IMR-90 (cell line): ENCODE measurements around the gene CDH2. TPM values are rescaled to one million over a fixed set of nuclear protein-coding genes. Genes with fewer than 3 reads are reported as not detected.

Experiments used
- ATAC-seq: fragments of 200-7000 bp; cut with Tn5 transposase; 2 replicates; pipeline ENCODE4 v1.9.1; 2020; ENCODE audit warnings: low read depth, mild to moderate bottlenecking, moderate library complexity
- BruUV-seq: library from RNA; stranded (reverse); fragments of 400-500 nt; replicated peaks from 2 replicates; lab custom pipeline; 2021; lab: Mats Ljungman, UMichigan
- CTCF ChIA-PET: fragments of 300-600 bp; formaldehyde crosslinking; extraction: SDS; loops from one replicate; lab custom pipeline; 2021; ENCODE audit warnings: antibody characterized with exemption; lab: Yijun Ruan, JAX
- POLR2A ChIA-PET: fragments of 300-600 bp; sonication (Branson Sonifier 250); formaldehyde crosslinking; loops from one replicate; lab custom pipeline; 2022; ENCODE audit warnings: antibody characterized with exemption; ENCODE audit not compliant: unreplicated experiment; lab: Charles Lee
- DNase-seq: peaks from one replicate; pipeline ENCODE4 v3.0.0; 2013
- H2AFZ ChIP-seq: replicated peaks from 2 replicates; pipeline ENCODE3; 2013; ENCODE audit warnings: low read length, mild to moderate bottlenecking; ENCODE audit not compliant: poor library complexity
- H2AK5ac ChIP-seq: 2 replicates; pipeline ENCODE4 v1.6.1; 2013; ENCODE audit warnings: low read depth, low read length, inconsistent platforms
- H2AK9ac ChIP-seq: replicated peaks from 2 replicates; pipeline ENCODE3; 2013; ENCODE audit warnings: mild to moderate bottlenecking, low read depth, low read length, moderate library complexity; ENCODE audit not compliant: poor library complexity
- H2BK120ac ChIP-seq: 2 replicates; pipeline ENCODE4 v1.6.1; 2013; ENCODE audit warnings: low read depth, low read length, inconsistent platforms
- H2BK15ac ChIP-seq: 3 replicates; pipeline ENCODE4 v1.6.1; 2013; ENCODE audit warnings: low read depth, low read length, inconsistent platforms
- H2BK20ac ChIP-seq: 2 replicates; pipeline ENCODE4 v1.6.1; 2013; ENCODE audit warnings: low read depth, mild to moderate bottlenecking, inconsistent platforms, low read length, moderate library complexity
- H2BK5ac ChIP-seq: 2 replicates; pipeline ENCODE4 v1.6.1; 2013; ENCODE audit warnings: mild to moderate bottlenecking, low read depth, low read length, inconsistent platforms; ENCODE audit not compliant: poor library complexity, severe bottlenecking
- H3K14ac ChIP-seq: replicated peaks from 2 replicates; pipeline ENCODE4 v1.6.1; 2013; ENCODE audit warnings: low read depth, low read length, inconsistent platforms
- H3K18ac ChIP-seq: 2 replicates; pipeline ENCODE4 v1.6.1; 2013; ENCODE audit warnings: low read depth, low read length, control low read depth
- H3K23ac ChIP-seq: 2 replicates; pipeline ENCODE4 v1.6.1; 2013; ENCODE audit warnings: low read depth, low read length, inconsistent platforms
- H3K27ac ChIP-seq: 2 replicates; pipeline ENCODE4 v1.5.1; 2013; ENCODE audit warnings: mild to moderate bottlenecking, control low read depth, low read length; ENCODE audit not compliant: insufficient read depth
- H3K27me3 ChIP-seq: 2 replicates; pipeline ENCODE4 v1.6.1; 2013; ENCODE audit warnings: low read length; ENCODE audit not compliant: control insufficient read depth, insufficient read depth
- H3K36me3 ChIP-seq: 2 replicates; pipeline ENCODE4 v1.6.1; 2013; ENCODE audit warnings: low read length, mixed read lengths; ENCODE audit not compliant: control insufficient read depth, insufficient read depth
- H3K4ac ChIP-seq: 2 replicates; pipeline ENCODE4 v1.6.1; 2013; ENCODE audit warnings: low read depth, low read length, inconsistent platforms
- H3K4me1 ChIP-seq: 2 replicates; pipeline ENCODE4 v1.6.1; 2013; ENCODE audit warnings: low read length, mixed read lengths; ENCODE audit not compliant: control insufficient read depth, insufficient read depth
- H3K4me2 ChIP-seq: 2 replicates; pipeline ENCODE4 v1.6.1; 2013; ENCODE audit warnings: low read depth, mild to moderate bottlenecking, control low read depth, low read length, moderate library complexity
- H3K4me3 ChIP-seq: 2 replicates; pipeline ENCODE4 v1.5.1; 2013; ENCODE audit warnings: low read depth, mild to moderate bottlenecking, control low read depth, low read length, moderate library complexity; ENCODE audit not compliant: insufficient read depth
- H3K56ac ChIP-seq: 2 replicates; pipeline ENCODE4 v1.6.1; 2013; ENCODE audit warnings: low read length, inconsistent platforms; ENCODE audit not compliant: insufficient read depth; ENCODE audit errors: extremely low read depth
- H3K79me1 ChIP-seq, 2 experiments: 2 replicates each; pipeline ENCODE4 v1.6.1; 2013; ENCODE audit warnings: low read length in 2 of 2, inconsistent platforms in 1 of 2, low read depth in 1 of 2
- H3K9ac ChIP-seq: 2 replicates; pipeline ENCODE4 v1.6.1; 2013; ENCODE audit warnings: low read depth, low read length, control low read depth
- H3K9me1 ChIP-seq: 2 replicates; pipeline ENCODE4 v1.6.1; 2013; ENCODE audit warnings: low read length, inconsistent platforms; ENCODE audit not compliant: insufficient read depth
- H3K9me3 ChIP-seq: 2 replicates; pipeline ENCODE4 v1.6.1; 2013; ENCODE audit warnings: low read length; ENCODE audit not compliant: control insufficient read depth, insufficient read depth
- H4K20me1 ChIP-seq: 2 replicates; pipeline ENCODE4 v1.6.1; 2013; ENCODE audit warnings: low read length, inconsistent platforms; ENCODE audit not compliant: insufficient read depth
- H4K5ac ChIP-seq: 2 replicates; pipeline ENCODE4 v1.6.1; 2013; ENCODE audit warnings: mild to moderate bottlenecking, low read depth, low read length, control low read depth
- H4K8ac ChIP-seq, 2 experiments: 2 replicates each; pipeline ENCODE4 v1.6.1; 2013; ENCODE audit warnings: low read depth in 2 of 2, low read length in 2 of 2, control low read depth in 1 of 2, inconsistent platforms in 1 of 2
- H4K91ac ChIP-seq: 2 replicates; pipeline ENCODE4 v1.6.1; 2013; ENCODE audit warnings: low read depth, low read length, inconsistent platforms; ENCODE audit not compliant: insufficient read depth
- CEBPB ChIP-seq: IDR thresholded peaks from 2 replicates; pipeline ENCODE4 v1.6.1; 2012; ENCODE audit warnings: low read depth, low read length, improper control_type of control experiment
- FOS ChIP-seq: fragments of 150-350 bp; IDR thresholded peaks from 2 replicates; pipeline ENCODE4 v1.6.1; 2016; ENCODE audit warnings: low read depth, low read length
- RAD21 ChIP-seq: IDR thresholded peaks from 2 replicates; pipeline ENCODE4 v1.6.1; 2012; ENCODE audit warnings: low read length, improper control_type of control experiment
- WGBS, 2 experiments: methylation state at CpG; one replicate each; pipeline versions ENCODE4 v1.1.5 to v1.1.7; 2013; ENCODE audit warnings: missing lambda C conversion rate in 2 of 2; ENCODE audit not compliant: insufficient read length in 1 of 2; ENCODE audit errors: extremely low coverage in 2 of 2; 5-methylcytosine and 5-hydroxymethylcytosine counted together
- dilution Hi-C: fragments of 300-500 bp; cut with HindIII; formaldehyde crosslinking; loops from one replicate; pipeline ENCODE4 v1.14.3; 2018; ENCODE audit warnings: low sequenced_read_pairs; ENCODE audit not compliant: unreplicated experiment
- in situ Hi-C: fragments of 300-500 bp; cut with MboI; formaldehyde crosslinking; loops from 3 replicates; pipeline ENCODE4 v1.14.3; 2019; ENCODE audit warnings: low sequenced_read_pairs, inconsistent platforms, mixed read lengths
- intact Hi-C: fragments of 100-400 bp; cut with micrococcal nuclease; formaldehyde crosslinking; loops from 2 replicates; pipeline ENCODE4 v1.10.0; 2022
- polyA plus RNA-seq, 3 experiments: library from polyadenylated mRNA; depleted of rRNA; stranded (reverse); fragments of >200 nt; gene quantifications; 2 replicates each; pipeline ENCODE4 v1.2.3, GENCODE V29; 2012; ENCODE audit warnings: low replicate concordance in 1 of 3
- total RNA-seq: library from RNA; depleted of rRNA; stranded (reverse); fragments of >200 nt; gene quantifications from 2 replicates; pipeline ENCODE4 v1.2.3, GENCODE V29; 2012
- TF ChIP-seq, protein P1 (sequence below): fragments of 150-350 bp; IDR thresholded peaks from 2 replicates; pipeline ENCODE4 v1.6.1; 2016; ENCODE audit warnings: low read depth, mild to moderate bottlenecking, low read length, moderate library complexity, borderline replicate concordance

CDH2 gene
- total and polyA plus RNA-seq, 2 of the 4 experiments (the other 2 are of a cell fraction): 55.6 to 111 TPM

DNA sequence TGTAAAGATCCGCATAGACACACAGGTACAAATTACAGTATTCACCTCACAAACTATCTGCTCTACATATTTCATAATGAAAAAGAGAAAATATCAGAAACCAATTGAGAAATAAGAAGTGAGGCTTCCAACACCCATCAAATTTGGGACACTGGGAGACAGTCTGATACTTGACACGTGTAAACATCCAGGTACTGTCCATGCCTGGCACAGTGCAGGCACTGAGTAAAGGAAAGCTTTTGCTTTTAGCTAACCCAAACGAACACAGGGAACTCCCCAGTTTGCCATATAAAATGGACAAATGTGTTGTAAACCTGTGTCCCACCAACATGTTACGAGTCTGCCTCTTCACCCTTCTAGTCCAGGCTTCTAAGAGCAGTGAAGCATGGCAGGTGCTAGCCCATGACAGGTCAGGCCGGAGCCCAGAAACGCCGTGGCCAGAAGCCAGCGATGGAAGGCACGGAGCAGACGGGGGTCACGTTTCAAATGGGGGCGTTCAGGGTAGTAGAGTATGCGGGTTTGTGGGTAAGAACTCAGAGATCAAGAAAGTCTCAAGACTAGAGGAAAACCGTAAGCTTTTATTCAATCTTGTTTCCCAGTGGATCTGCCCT is 27.0 kb downstream of the CDH2 start:
- Histone ChIP-seq H3K4me3 (no peak overlapping the region), H4K8ac (no peak overlapping the region), H3K9me3 (no peaks in the 10 kb centered on the region), H4K20me1 (no peaks in the 10 kb centered on the region), H2AK9ac (no peak overlapping the region), H2BK5ac (no peak overlapping the region), H3K79me1 (peaks cover 17 to 58% of the 10 kb centered on the region in 2 experiments), H2AFZ (no peak overlapping the region), H3K27me3 (no peaks in the 10 kb centered on the region), H3K27ac (no peak overlapping the region), H4K91ac (no peak overlapping the region; the same call in 1 of the 2 replicates), H3K36me3 (peaks cover 1% of the 10 kb centered on the region; the same call in 1 of the 2 replicates), H3K23ac (no peak overlapping the region), H3K56ac (no peak overlapping the region), H3K4ac (no peak overlapping the region), H2BK15ac (0 out of 3 replicates have a peak overlapping the region, but pooled peaks have one; percentile 31), H3K9ac (no peak overlapping the region), H4K5ac (no peak overlapping the region), H2AK5ac (no peak overlapping the region), H3K9me1 (peaks cover 11% of the 10 kb centered on the region), H3K4me2 (no peak overlapping the region), H2BK20ac (no peak overlapping the region), H3K18ac (no peak overlapping the region), H3K4me1 (peaks cover 14% of the 10 kb centered on the region), H2BK120ac (no peak overlapping the region), H3K14ac (no peak overlapping the region)
- BruUV-seq: no TSS peak
- ATAC-seq (no peak), DNase-seq (no peak)
- ChIA-PET CTCF (no interaction called here), POLR2A (no interaction called here)
- WGBS, 2 experiments: 95% methylated on average over 4 of the region's 14 CpGs; no CpG with 5 or more reads in 1 of the 2 experiments
- dilution Hi-C loops: no loop called here
- TF ChIP-seq RAD21 (no peak), FOS (no peak), CEBPB (no peak)
- TF ChIP-seq, protein P1, sequence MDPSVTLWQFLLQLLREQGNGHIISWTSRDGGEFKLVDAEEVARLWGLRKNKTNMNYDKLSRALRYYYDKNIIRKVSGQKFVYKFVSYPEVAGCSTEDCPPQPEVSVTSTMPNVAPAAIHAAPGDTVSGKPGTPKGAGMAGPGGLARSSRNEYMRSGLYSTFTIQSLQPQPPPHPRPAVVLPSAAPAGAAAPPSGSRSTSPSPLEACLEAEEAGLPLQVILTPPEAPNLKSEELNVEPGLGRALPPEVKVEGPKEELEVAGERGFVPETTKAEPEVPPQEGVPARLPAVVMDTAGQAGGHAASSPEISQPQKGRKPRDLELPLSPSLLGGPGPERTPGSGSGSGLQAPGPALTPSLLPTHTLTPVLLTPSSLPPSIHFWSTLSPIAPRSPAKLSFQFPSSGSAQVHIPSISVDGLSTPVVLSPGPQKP: no peak
- in situ Hi-C loops: no loop called here
- intact Hi-C loops: no loop called here
